NCI-H1105 (cell line): ENCODE measurements around the gene OR4D10.

Source experiments
- DNase-seq: peaks from one replicate; lab custom pipeline; 2025; lab: John Stamatoyannopoulos, UW

OR4D10 gene

GRCh38 chr11:59528711-59529110 is 55.6 kb downstream of the OR4D10 start:
- DNase-seq: no peak
